A549 (cell line): ENCODE results near the gene MT1F. TPM values are rescaled to one million over a fixed set of nuclear protein-coding genes. Genes with fewer than 3 reads are reported as not detected.

Experiments
- ATAC-seq, 2 experiments: fragments of 200-7000 bp in 1 of 2; fragments of >200 bp in 1 of 2; cut with Nextera tagmentation in 1 of 2; cut with Tn5 transposase in 1 of 2; 3 replicates each; pipeline versions ENCODE4 v1.8.0 to v1.9.1; 2018 to 2020; ENCODE audit warnings: mild to moderate bottlenecking in 1 of 2, moderate library complexity in 1 of 2
- CTCF ChIA-PET: fragments of 300-600 bp; sonication (Branson Sonifier 250); formaldehyde crosslinking; extraction: SDS; loops from one replicate; lab custom pipeline; 2021; ENCODE audit warnings: antibody characterized with exemption, inconsistent platforms; lab: Yijun Ruan, JAX
- POLR2A ChIA-PET: fragments of 350-600 bp; formaldehyde crosslinking; extraction: SDS; loops from one replicate; lab custom pipeline; 2021; ENCODE audit warnings: antibody characterized with exemption, inconsistent platforms; lab: Yijun Ruan, JAX
- DNase-seq, 2 experiments: peaks; one replicate each; pipeline versions ENCODE4 v3.0.0 to v3.0.0-alpha.2; 2011 to 2016; ENCODE audit warnings: low read depth in 1 of 2, low spot score in 1 of 2
- FAIRE-seq: peaks from 2 replicates; lab custom pipeline; 2011; peaks lifted over from hg19 to GRCh38; lab: Jason Lieb, UNC
- H3K27ac ChIP-seq, 2 experiments: fragments of >200 bp; sonication (Bioruptor Twin); formaldehyde crosslinking; 3 replicates each; pipeline ENCODE4 v1.5.1; 2016 to 2017
- H3K4me1 ChIP-seq: fragments of >200 bp; sonication (Bioruptor Twin); formaldehyde crosslinking; 3 replicates; pipeline ENCODE4 v1.6.1; 2016
- H3K4me2 ChIP-seq: fragments of >200 bp; sonication (Bioruptor Twin); formaldehyde crosslinking; 3 replicates; pipeline ENCODE4 v1.6.1; 2016
- H3K4me3 ChIP-seq: fragments of >200 bp; sonication (Bioruptor Twin); formaldehyde crosslinking; 3 replicates; pipeline ENCODE4 v1.5.1; 2016
- H3K9me3 ChIP-seq: fragments of >200 bp; sonication (Bioruptor Twin); formaldehyde crosslinking; 3 replicates; pipeline ENCODE4 v1.6.1; 2016
- CBX8 ChIP-seq: fragments of 200-600 bp; sonication (generic); IDR thresholded peaks from 2 replicates; pipeline ENCODE4 v1.6.1; 2016
- CEBPB ChIP-seq, 2 experiments: fragments of >200 bp in 1 of 2; sonication (Bioruptor Twin) in 1 of 2; formaldehyde crosslinking in 1 of 2; IDR thresholded peaks; 2 replicates each; pipeline ENCODE4 v1.6.1; 2012 to 2016
- CHD4 ChIP-seq: fragments of 200-600 bp; sonication (generic); IDR thresholded peaks from 2 replicates; pipeline ENCODE4 v1.6.1; 2016; ENCODE audit warnings: antibody characterized with exemption, mild to moderate bottlenecking, borderline replicate concordance
- GATA3 ChIP-seq: IDR thresholded peaks from 2 replicates; pipeline ENCODE4 v1.6.1; 2012; ENCODE audit warnings: borderline replicate concordance
- HOXB13 ChIP-seq: fragments of 250-450 bp; sonication (Bioruptor Pico); IDR thresholded peaks from 2 replicates; pipeline ENCODE4 v1.5.0; 2020; ENCODE audit warnings: low read depth, mild to moderate bottlenecking, moderate library complexity
- JUN ChIP-seq, 2 experiments: fragments of >200 bp; sonication (Bioruptor Twin); formaldehyde crosslinking; IDR thresholded peaks; 2 replicates in 1 of 2; 3 replicates in 1 of 2; pipeline ENCODE4 v1.6.1; 2016 to 2017
- JUNB ChIP-seq: fragments of >200 bp; sonication (Bioruptor Twin); formaldehyde crosslinking; IDR thresholded peaks from 2 replicates; pipeline ENCODE4 v1.6.1; 2016
- KDM5A ChIP-seq: fragments of 200-600 bp; sonication (generic); IDR thresholded peaks from 2 replicates; pipeline ENCODE4 v1.6.1; 2016; ENCODE audit warnings: antibody characterized with exemption, mild to moderate bottlenecking
- MYC ChIP-seq: IDR thresholded peaks from 2 replicates; pipeline ENCODE4 v1.6.1; 2012; ENCODE audit warnings: mild to moderate bottlenecking, inconsistent platforms, low read length, improper control_type of control experiment, borderline replicate concordance
- NFE2L2 ChIP-seq: fragments of 150-350 bp; conservative IDR thresholded peaks from 2 replicates; pipeline ENCODE4 v1.6.1; 2014; ENCODE audit warnings: low read length
- NPAS2 ChIP-seq: fragments of 250-450 bp; sonication (Bioruptor Pico); IDR thresholded peaks from 2 replicates; pipeline ENCODE4 v1.8.0; 2022; ENCODE audit warnings: mild to moderate bottlenecking, moderate library complexity, borderline replicate concordance
- PHF8 ChIP-seq: fragments of 200-600 bp; sonication (generic); IDR thresholded peaks from 2 replicates; pipeline ENCODE4 v1.6.1; 2016; ENCODE audit warnings: low read depth, mild to moderate bottlenecking, antibody characterized with exemption, moderate library complexity, borderline replicate concordance
- POLR2AphosphoS2 ChIP-seq: conservative IDR thresholded peaks from 2 replicates; pipeline ENCODE4 v1.6.1; 2012; ENCODE audit warnings: low read length, improper control_type of control experiment, inconsistent platforms
- RAD21 ChIP-seq, 2 experiments: fragments of >200 bp in 1 of 2; sonication (Bioruptor Twin) in 1 of 2; formaldehyde crosslinking in 1 of 2; IDR thresholded peaks in 1 of 2; conservative IDR thresholded peaks in 1 of 2; 2 replicates in 1 of 2; 3 replicates in 1 of 2; pipeline ENCODE4 v1.6.1; 2012 to 2018; ENCODE audit warnings: inconsistent platforms in 1 of 2
- RARB ChIP-seq: fragments of 250-450 bp; sonication (Bioruptor Pico); IDR thresholded peaks from 2 replicates; pipeline ENCODE4 v1.8.0; 2021; ENCODE audit warnings: mild to moderate bottlenecking, moderate library complexity
- SMC3 ChIP-seq: fragments of >200 bp; sonication (Bioruptor Twin); formaldehyde crosslinking; IDR thresholded peaks from 3 replicates; pipeline ENCODE4 v1.6.1; 2018; ENCODE audit warnings: inconsistent platforms
- ZC3H11A ChIP-seq: fragments of 450-650 bp; IDR thresholded peaks from 2 replicates; pipeline ENCODE4 v1.6.1; 2014; ENCODE audit warnings: antibody characterized with exemption, mild to moderate bottlenecking
- ZFP36 ChIP-seq: fragments of 450-650 bp; IDR thresholded peaks from 2 replicates; pipeline ENCODE4 v1.6.1; 2014; ENCODE audit warnings: borderline replicate concordance; ENCODE audit not compliant: partially characterized antibody
- ZSCAN20 ChIP-seq: fragments of 250-450 bp; sonication (Bioruptor Pico); IDR thresholded peaks from 2 replicates; pipeline ENCODE4 v1.8.0; 2022; ENCODE audit warnings: mild to moderate bottlenecking, moderate library complexity
- WGBS: methylation state at CpG from one replicate; pipeline ENCODE4 v1.1.6; 2017; ENCODE audit errors: missing lambda C conversion rate; 5-methylcytosine and 5-hydroxymethylcytosine counted together
- polyA plus RNA-seq, 4 experiments: library from polyadenylated mRNA; depleted of rRNA in 3 of 4; stranded (reverse); fragments of >200 nt; fragmentation: RNase III in 1 of 4; extraction: RNeasy Plus Mini Kit Qiagen cat#74134 plus additional on column Dnase treatment in 1 of 4; gene quantifications; 2 replicates in 3 of 4; 3 replicates in 1 of 4; pipeline ENCODE4 v1.2.3, GENCODE V29; 2011 to 2017
- TF ChIP-seq, protein P1 (sequence below): fragments of 150-350 bp; IDR thresholded peaks from 2 replicates; pipeline ENCODE4 v1.6.1; 2014; ENCODE audit warnings: low read depth, mild to moderate bottlenecking, low read length
- TF ChIP-seq, protein P2 (sequence below): fragments of 450-650 bp; IDR thresholded peaks from 2 replicates; pipeline ENCODE4 v1.6.1; 2014; ENCODE audit warnings: antibody characterized with exemption
- TF ChIP-seq, protein P3 (sequence below): fragments of >200 bp; sonication (Bioruptor Twin); formaldehyde crosslinking; IDR thresholded peaks from 3 replicates; pipeline ENCODE4 v1.6.1; 2016
- TF ChIP-seq, protein P4 (sequence below): IDR thresholded peaks from 2 replicates; pipeline ENCODE4 v1.6.1; 2012

MT1F gene
- polyA plus RNA-seq, 2 of the 4 experiments (the other 2 are of a cell fraction), result 4.1 to 11.3 TPM

DNA sequence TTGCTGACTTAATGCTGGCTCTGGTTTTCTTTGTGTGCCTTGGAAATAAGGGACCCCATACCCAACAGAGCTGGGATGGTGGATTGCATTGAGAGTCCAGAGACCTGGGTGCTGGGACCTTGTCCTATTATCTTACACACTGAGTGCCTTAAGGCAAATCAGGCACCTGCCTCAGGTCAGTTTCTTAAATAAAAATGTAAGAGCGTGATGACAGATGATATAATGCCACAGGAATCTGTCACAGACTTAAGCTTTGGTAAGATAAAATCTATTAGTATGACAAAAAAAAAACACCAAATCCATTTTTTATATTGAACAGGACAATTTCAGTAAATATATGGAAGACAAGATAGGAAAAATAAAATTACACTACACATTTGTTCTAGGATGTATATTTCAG is 17.7 kb upstream of the MT1F start:
- ChIA-PET POLR2A (interaction anchor here (1.4 kb wide), 1 partner anchor 32 kb away, joined by 4 read pairs; the partner anchor contains the start of gene MT2A), CTCF (interaction anchor here (1.2 to 25.6 kb wide), 7 partner anchors 9 to 126 kb away, joined by 3 to 340 read pairs (median 5); partner anchors contain the start of gene MT2A)
- TF ChIP-seq ZSCAN20 (CRISPR knock-in tag) (no peak), RAD21 (conservative IDR thresholded peaks at IDR 0.05 in 1 of 2, IDR thresholded peaks at IDR 0.05 in 1 of 2) (no peak), PHF8 (no peak), CBX8 (no peak), JUN (IDR thresholded peaks at IDR 0.05) (no peak), SMC3 (no peak), HOXB13 (CRISPR knock-in tag) (no peak)
- TF ChIP-seq, protein P1, sequence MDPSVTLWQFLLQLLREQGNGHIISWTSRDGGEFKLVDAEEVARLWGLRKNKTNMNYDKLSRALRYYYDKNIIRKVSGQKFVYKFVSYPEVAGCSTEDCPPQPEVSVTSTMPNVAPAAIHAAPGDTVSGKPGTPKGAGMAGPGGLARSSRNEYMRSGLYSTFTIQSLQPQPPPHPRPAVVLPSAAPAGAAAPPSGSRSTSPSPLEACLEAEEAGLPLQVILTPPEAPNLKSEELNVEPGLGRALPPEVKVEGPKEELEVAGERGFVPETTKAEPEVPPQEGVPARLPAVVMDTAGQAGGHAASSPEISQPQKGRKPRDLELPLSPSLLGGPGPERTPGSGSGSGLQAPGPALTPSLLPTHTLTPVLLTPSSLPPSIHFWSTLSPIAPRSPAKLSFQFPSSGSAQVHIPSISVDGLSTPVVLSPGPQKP, result no peak
- TF ChIP-seq, protein P2, sequence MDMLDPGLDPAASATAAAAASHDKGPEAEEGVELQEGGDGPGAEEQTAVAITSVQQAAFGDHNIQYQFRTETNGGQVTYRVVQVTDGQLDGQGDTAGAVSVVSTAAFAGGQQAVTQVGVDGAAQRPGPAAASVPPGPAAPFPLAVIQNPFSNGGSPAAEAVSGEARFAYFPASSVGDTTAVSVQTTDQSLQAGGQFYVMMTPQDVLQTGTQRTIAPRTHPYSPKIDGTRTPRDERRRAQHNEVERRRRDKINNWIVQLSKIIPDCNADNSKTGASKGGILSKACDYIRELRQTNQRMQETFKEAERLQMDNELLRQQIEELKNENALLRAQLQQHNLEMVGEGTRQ, result no peak
- TF ChIP-seq, protein P3, sequence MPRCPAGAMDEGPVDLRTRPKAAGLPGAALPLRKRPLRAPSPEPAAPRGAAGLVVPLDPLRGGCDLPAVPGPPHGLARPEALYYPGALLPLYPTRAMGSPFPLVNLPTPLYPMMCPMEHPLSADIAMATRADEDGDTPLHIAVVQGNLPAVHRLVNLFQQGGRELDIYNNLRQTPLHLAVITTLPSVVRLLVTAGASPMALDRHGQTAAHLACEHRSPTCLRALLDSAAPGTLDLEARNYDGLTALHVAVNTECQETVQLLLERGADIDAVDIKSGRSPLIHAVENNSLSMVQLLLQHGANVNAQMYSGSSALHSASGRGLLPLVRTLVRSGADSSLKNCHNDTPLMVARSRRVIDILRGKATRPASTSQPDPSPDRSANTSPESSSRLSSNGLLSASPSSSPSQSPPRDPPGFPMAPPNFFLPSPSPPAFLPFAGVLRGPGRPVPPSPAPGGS, result no peak
- ATAC-seq (no peak), FAIRE-seq (no peak), DNase-seq (no peak)
- no peaks in the 10 kb centered on the region for H3K9me3 ChIP-seq
- no peak overlapping the region for H3K4me3 ChIP-seq
- H3K4me1 ChIP-seq, result peaks cover 10% of the 10 kb centered on the region; the same call in 2 of the 3 replicates
- no peak overlapping the region for H3K4me2 ChIP-seq
- WGBS, result 71% methylated on average over 1 of the region's 1 CpG
- H3K27ac ChIP-seq, result no peak overlapping the region

DNA sequence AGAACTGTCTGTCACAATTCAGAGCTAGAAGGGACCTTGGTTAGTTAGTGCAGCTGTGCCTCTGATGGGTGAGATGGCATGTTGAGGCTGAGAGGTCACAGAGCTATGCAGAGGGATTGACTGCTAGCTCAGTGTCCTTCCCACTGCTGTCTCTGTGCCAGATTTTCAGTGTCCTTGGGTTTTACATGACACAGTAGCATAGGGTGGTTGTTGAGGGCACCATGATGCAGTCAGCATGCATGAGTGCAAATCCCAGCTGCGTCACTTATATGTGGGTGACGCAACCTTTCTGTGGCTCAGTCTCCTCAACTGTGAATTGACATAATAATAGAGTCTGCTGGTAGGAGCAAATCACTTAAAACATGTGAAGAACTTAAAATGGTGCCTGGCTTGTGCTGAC is 16.6 kb upstream of the MT1F start:
- FAIRE-seq, result no peak
- POLR2A ChIA-PET, result no interaction called here
- WGBS, result 100% methylated on average over 2 of the region's 2 CpGs
- no peak overlapping the region for H3K4me3 ChIP-seq
- peaks cover 10% of the 10 kb centered on the region; the same call in 2 of the 3 replicates for H3K4me1 ChIP-seq
- TF ChIP-seq, protein P1, result no peak
- TF ChIP-seq NPAS2 (CRISPR knock-in tag) (no peak), POLR2AphosphoS2 (no peak), ZC3H11A (no peak), KDM5A (no peak), NFE2L2 (no peak), PHF8 (no peak), GATA3 (no peak), SMC3 (no peak), CEBPB (IDR thresholded peaks at IDR 0.05) (no peak), MYC (no peak), RARB (CRISPR knock-in tag) (no peak), CHD4 (no peak), ZFP36 (no peak), CBX8 (no peak), JUNB (no peak)
- TF ChIP-seq, protein P4, sequence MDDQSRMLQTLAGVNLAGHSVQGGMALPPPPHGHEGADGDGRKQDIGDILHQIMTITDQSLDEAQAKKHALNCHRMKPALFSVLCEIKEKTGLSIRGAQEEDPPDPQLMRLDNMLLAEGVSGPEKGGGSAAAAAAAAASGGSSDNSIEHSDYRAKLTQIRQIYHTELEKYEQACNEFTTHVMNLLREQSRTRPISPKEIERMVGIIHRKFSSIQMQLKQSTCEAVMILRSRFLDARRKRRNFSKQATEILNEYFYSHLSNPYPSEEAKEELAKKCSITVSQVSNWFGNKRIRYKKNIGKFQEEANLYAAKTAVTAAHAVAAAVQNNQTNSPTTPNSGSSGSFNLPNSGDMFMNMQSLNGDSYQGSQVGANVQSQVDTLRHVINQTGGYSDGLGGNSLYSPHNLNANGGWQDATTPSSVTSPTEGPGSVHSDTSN, result no peak
- TF ChIP-seq, protein P2, result no peak
- CTCF ChIA-PET, result interaction anchor here (7.2 to 25.6 kb wide), 2 partner anchors 32 to 61 kb away, joined by 36 to 340 read pairs; partner anchors contain the start of gene MT2A
- no peak for DNase-seq
- no peaks in the 10 kb centered on the region for H3K9me3 ChIP-seq
- no peak overlapping the region for H3K27ac ChIP-seq
- ATAC-seq, result no peak
- no peak overlapping the region for H3K4me2 ChIP-seq
